Measurements from ENCODE around the gene SUSD2. TPM values are rescaled to one million over a fixed set of nuclear protein-coding genes. Genes with fewer than 3 reads are reported as not detected.

Gene SUSD2
- total and polyA plus RNA-seq, 2 of the 8 experiments (the other 6 are each of a cell fraction or from before 2014, with no cell fraction given) = 2.0 to 4.8 TPM

DNA sequence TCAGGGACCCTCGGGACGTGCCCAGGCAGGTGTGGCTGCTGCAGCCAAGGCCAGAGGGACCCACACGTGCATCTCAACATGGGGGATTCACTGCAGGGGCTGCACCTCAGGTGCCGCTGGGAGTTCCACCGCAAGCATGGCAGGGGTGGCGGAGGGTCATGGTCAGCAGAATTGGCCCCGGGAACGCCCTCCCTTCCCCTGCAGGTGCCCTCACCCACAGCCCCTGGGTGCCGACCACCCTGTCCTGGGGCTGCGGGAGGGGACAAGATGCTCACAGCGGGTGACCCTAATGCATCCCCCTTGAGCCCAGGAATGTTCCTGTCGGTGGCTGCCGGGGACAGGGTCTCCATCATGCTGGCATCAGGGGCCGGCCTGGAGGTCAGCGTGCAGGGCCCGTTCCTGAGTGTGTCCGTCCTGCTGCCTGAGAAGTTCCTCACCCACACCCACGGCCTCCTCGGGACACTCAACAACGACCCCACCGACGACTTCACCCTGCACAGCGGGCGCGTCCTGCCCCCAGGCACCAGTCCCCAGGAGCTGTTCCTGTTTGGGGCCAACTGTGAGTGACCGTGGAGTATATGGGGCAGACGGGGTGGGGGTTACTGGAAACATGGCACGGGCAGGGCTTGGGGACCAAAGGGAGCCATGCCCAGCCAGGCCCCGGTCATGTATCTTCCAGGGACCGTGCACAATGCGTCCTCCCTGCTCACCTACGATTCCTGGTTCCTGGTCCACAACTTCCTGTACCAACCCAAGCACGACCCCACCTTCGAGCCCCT, 5.8 kb downstream of the SUSD2 start:
- no peaks in the 10 kb centered on the region for H3K23me2 ChIP-seq (ENCODE audit: low read depth, low read length)
- no peak overlapping the region for H3K18ac ChIP-seq (ENCODE audit: extremely low read depth, low read length)
- H3K14ac ChIP-seq (ENCODE audit: insufficient read length) = no peak overlapping the region
- no peak overlapping the region for H4K91ac ChIP-seq (replicated peaks; ENCODE audit: insufficient read length, low read length)
- H4K5ac ChIP-seq (ENCODE audit: insufficient read length, low read depth, low read length) = no peak overlapping the region
- H2BK15ac ChIP-seq (ENCODE audit: low read length) = no peak overlapping the region
- CTCF ChIA-PET (ENCODE audit: partially characterized antibody) = interaction anchor here (0.8 to 7.2 kb wide), 6 partner anchors 11 to 79 kb away, joined by 3 to 70 read pairs (median 3); partner anchors contain the start of gene GGT5
- H3K9me3 ChIP-seq (ENCODE audit: insufficient read depth in 2 of 2, low read depth in 1 of 2, low read length in 1 of 2) = no peaks in the 10 kb centered on the region
- no peak overlapping the region for H2AFZ ChIP-seq (ENCODE audit: low read length)
- no peaks in the 10 kb centered on the region for H3K27me3 ChIP-seq (replicated peaks in 1 of 4; ENCODE audit: control insufficient read depth in 3 of 4, extremely low read depth in 1 of 4, insufficient read depth in 3 of 4, low read length in 3 of 4)
- no peak overlapping the region for H3K4ac ChIP-seq (replicated peaks; ENCODE audit: insufficient read length, low read depth, low read length)
- no peaks in the 10 kb centered on the region for H4K20me1 ChIP-seq (replicated peaks in 1 of 2; ENCODE audit: control insufficient read depth in 1 of 2, insufficient read depth in 2 of 2, low read length in 2 of 2)
- H3K79me2 ChIP-seq (ENCODE audit: control insufficient read depth in 1 of 2, insufficient read depth in 2 of 2, low read length in 2 of 2) = no peaks in the 10 kb centered on the region
- H3K4me3 ChIP-seq (ENCODE audit: extremely low read depth in 1 of 4, insufficient read depth in 2 of 4, low read depth in 3 of 4, low read length in 4 of 4) = no peak overlapping the region
- no peak for FAIRE-seq
- DNase-seq (ENCODE audit: low read depth in 1 of 2, low spot score in 2 of 2) = no peak
- no peak overlapping the region for H2BK20ac ChIP-seq (ENCODE audit: low read length)
- H3K4me1 ChIP-seq (replicated peaks in 1 of 4; ENCODE audit: control insufficient read depth in 3 of 4, insufficient read depth in 4 of 4, low read length in 3 of 4) = peaks cover 0 to 7% (median under 1%) of the 10 kb centered on the region in 4 experiments; a peak in 4 of 7 replicates
- H2BK5ac ChIP-seq (ENCODE audit: low read depth, low read length) = no peak overlapping the region
- H2BK120ac ChIP-seq (replicated peaks; ENCODE audit: low read depth, low read length) = no peak overlapping the region
- no peak overlapping the region for H3K23ac ChIP-seq (ENCODE audit: insufficient read length)
- H3K27ac ChIP-seq (ENCODE audit: low read depth, low read length) = no peak overlapping the region
- H3K9ac ChIP-seq (replicated peaks in 1 of 4; ENCODE audit: extremely low read depth in 1 of 4, low read depth in 3 of 4, low read length in 3 of 4) = no peak overlapping the region
- WGBS, 2 experiments (ENCODE audit: extremely low coverage in 1 of 2, insufficient coverage in 1 of 2, insufficient read length in 1 of 2, insufficient replicate concordance in 2 of 2, low coverage in 1 of 2, low lambda C conversion rate in 2 of 2, missing lambda C conversion rate in 1 of 2) = 92% methylated on average over 29 of the region's 34 CpGs; no CpG with 5 or more reads in 1 of the 2 experiments
- H3K4me2 ChIP-seq (ENCODE audit: insufficient read depth in 1 of 2, low read depth in 2 of 2, low read length in 2 of 2) = no peak overlapping the region
- H3K79me1 ChIP-seq (ENCODE audit: low read depth, low read length) = no peaks in the 10 kb centered on the region
- TF ChIP-seq SP2 (IDR thresholded peaks at IDR 0.05; ENCODE audit: low read length) (no peak), EZH2 (IDR thresholded peaks at IDR 0.05; ENCODE audit: low read depth, low read length, severe bottlenecking) (no peak), POLR2AphosphoS5 (IDR thresholded peaks at IDR 0.05; ENCODE audit: low read depth, low read length) (no peak), SP4 (IDR thresholded peaks at IDR 0.05; ENCODE audit: low read length) (no peak), ZNF274 (IDR thresholded peaks at IDR 0.05; ENCODE audit: borderline replicate concordance, extremely low read depth, low read length) (no peak), FOSL1 (IDR thresholded peaks at IDR 0.05; ENCODE audit: insufficient read depth, low read depth, low read length) (no peak), ASH2L (IDR thresholded peaks at IDR 0.05; ENCODE audit: low read length) (no peak), BCL11A (IDR thresholded peaks at IDR 0.05; ENCODE audit: low read depth in 2 of 2, low read length in 2 of 2) (no peak), NRF1 (IDR thresholded peaks at IDR 0.05; ENCODE audit: low read depth, low read length) (no peak), HDAC2 (IDR thresholded peaks at IDR 0.05; ENCODE audit: borderline replicate concordance in 1 of 2, low read depth in 2 of 2, low read length in 2 of 2) (no peak), SAP30 (IDR thresholded peaks at IDR 0.05; ENCODE audit: insufficient read depth, insufficient replicate concordance, low read length) (no peak)
- H3K36me3 ChIP-seq (ENCODE audit: control insufficient read depth in 2 of 4, insufficient read depth in 4 of 4, low read length in 3 of 4) = no peaks in the 10 kb centered on the region
- H4K8ac ChIP-seq (ENCODE audit: extremely low read depth, insufficient read depth, low read length) = no peak overlapping the region; the same call in none of the 2 replicates
- H2AK5ac ChIP-seq (ENCODE audit: low read depth, low read length) = no peak overlapping the region
- H3K56ac ChIP-seq (replicated peaks; ENCODE audit: insufficient read length, low read depth, low read length) = no peak overlapping the region
- H2BK12ac ChIP-seq (ENCODE audit: low read depth, low read length) = no peak overlapping the region
- POLR2A ChIA-PET (ENCODE audit: partially characterized antibody) = no interaction called here
